Lung (tissue), 12 donors: ENCODE results near the gene PHLPP1. TPM values are rescaled to one million over a fixed set of nuclear protein-coding genes. Genes with fewer than 3 reads are reported as not detected.

ENCODE experiments used
- ATAC-seq: fragments of 200-7000 bp; cut with Tn5 transposase; one replicate; pipeline ENCODE4 v1.9.1; 2020; ENCODE audit warnings: moderate number of reproducible peaks; ENCODE audit not compliant: insufficient read depth, low FRiP score
- DNase-seq, 3 donors: peaks; one replicate each; pipeline ENCODE4 v3.0.0-alpha.2; 2013 to 2017
- H3K27ac ChIP-seq, 2 donors: one replicate each; pipeline ENCODE4 v1.5.1; 2013; ENCODE audit warnings: mild to moderate bottlenecking in 2 of 2, moderate library complexity in 2 of 2, control low read depth in 1 of 2, inconsistent platforms in 1 of 2, low read depth in 1 of 2, low read length in 1 of 2
- H3K27me3 ChIP-seq, 3 donors: one replicate each; pipeline ENCODE4 v1.5.1; 2013; ENCODE audit warnings: low read length in 2 of 3; ENCODE audit not compliant: control insufficient read depth in 3 of 3, insufficient read depth in 3 of 3
- H3K36me3 ChIP-seq, 4 donors: one replicate each; pipeline ENCODE4 v1.5.1; 2013; ENCODE audit warnings: low read length in 4 of 4, mild to moderate bottlenecking in 1 of 4, moderate library complexity in 1 of 4; ENCODE audit not compliant: control insufficient read depth in 4 of 4, insufficient read depth in 4 of 4
- H3K4me1 ChIP-seq, 5 donors: one replicate each; pipeline ENCODE4 v1.5.1; 2013; ENCODE audit warnings: low read length in 5 of 5, mild to moderate bottlenecking in 2 of 5, moderate library complexity in 1 of 5; ENCODE audit not compliant: control insufficient read depth in 5 of 5, insufficient read depth in 5 of 5
- H3K4me3 ChIP-seq: one replicate; pipeline ENCODE4 v1.5.1; 2013; ENCODE audit warnings: mild to moderate bottlenecking, control low read depth, moderate library complexity
- H3K9ac ChIP-seq, 2 donors: one replicate each; pipeline ENCODE4 v1.5.1; 2013; ENCODE audit warnings: low read length in 2 of 2, control low read depth in 1 of 2; ENCODE audit not compliant: insufficient read depth in 1 of 2
- H3K9me3 ChIP-seq, 4 donors: one replicate each; pipeline ENCODE4 v1.5.1; 2013; ENCODE audit warnings: low read length in 3 of 4, mild to moderate bottlenecking in 1 of 4, moderate library complexity in 1 of 4; ENCODE audit not compliant: control insufficient read depth in 4 of 4, insufficient read depth in 3 of 4
- CTCF ChIP-seq: IDR thresholded peaks from 2 replicates; pipeline ENCODE4 v1.5.1; 2012; ENCODE audit warnings: mild to moderate bottlenecking; ENCODE audit errors: control extremely low read depth, extremely low read depth
- WGBS, 2 donors: extraction: QIAGEN DNeasy Blood & Tissue Kit; methylation state at CpG; one replicate each; pipeline ENCODE4 v1.1.7; 2013; 5-methylcytosine and 5-hydroxymethylcytosine counted together
- polyA plus RNA-seq, 2 donors: library from polyadenylated mRNA; stranded (reverse); fragments of 200-250 nt; gene quantifications; one replicate each; pipeline ENCODE4 v1.2.1, GENCODE V29; 2013
- total RNA-seq, 2 donors: library from RNA; depleted of rRNA in 1 of 2; stranded (reverse); fragments of >200 nt in 1 of 2; gene quantifications; one replicate each; pipeline ENCODE4 v1.2.1, GENCODE V29; 2014 to 2021
- donor health status: control.
- donor health status: control.
- donor health status: Bipolar disorder and iron deficiency.
- donor health status: healthy.
- donor health status: DM: yes; HTN: yes; CAD: no.

Gene PHLPP1
- total and polyA plus RNA-seq, 4 donors = 2.3 to 29.2 (median 7.9) TPM

DNA sequence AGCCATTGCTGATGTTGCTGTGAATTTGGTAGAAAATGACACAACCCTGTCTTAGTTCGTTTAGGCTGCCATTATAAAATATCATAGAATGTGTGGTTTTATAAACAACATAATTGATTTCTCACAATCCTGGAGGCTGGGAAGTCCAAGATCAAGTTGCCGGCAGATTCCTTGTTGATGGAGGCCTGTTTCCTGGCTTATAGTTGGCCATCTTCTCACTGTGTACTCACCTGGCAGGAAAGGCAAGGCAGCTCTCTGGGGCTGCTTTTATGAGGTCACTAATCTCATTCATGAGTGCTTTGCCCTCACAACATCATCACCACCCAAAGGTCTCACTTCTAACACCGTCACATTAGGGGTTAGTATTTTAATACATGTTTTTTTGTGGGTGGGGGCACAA lies 58.4 kb downstream of the PHLPP1 start:
- Histone ChIP-seq H3K4me1 (peaks cover 0 to 5% (median 0%) of the 10 kb centered on the region in 5 donors), H3K9me3 (no peaks in the 10 kb centered on the region), H3K9ac (no peak overlapping the region), H3K27ac (no peak overlapping the region), H3K27me3 (no peaks in the 10 kb centered on the region), H3K36me3 (no peaks in the 10 kb centered on the region), H3K4me3 (no peak overlapping the region)
- ATAC-seq = no peak
- WGBS, 2 donors = 93 to 96% methylated on average over 3 of the region's 3 CpGs
- no peak for TF ChIP-seq CTCF
- no peak for DNase-seq

DNA sequence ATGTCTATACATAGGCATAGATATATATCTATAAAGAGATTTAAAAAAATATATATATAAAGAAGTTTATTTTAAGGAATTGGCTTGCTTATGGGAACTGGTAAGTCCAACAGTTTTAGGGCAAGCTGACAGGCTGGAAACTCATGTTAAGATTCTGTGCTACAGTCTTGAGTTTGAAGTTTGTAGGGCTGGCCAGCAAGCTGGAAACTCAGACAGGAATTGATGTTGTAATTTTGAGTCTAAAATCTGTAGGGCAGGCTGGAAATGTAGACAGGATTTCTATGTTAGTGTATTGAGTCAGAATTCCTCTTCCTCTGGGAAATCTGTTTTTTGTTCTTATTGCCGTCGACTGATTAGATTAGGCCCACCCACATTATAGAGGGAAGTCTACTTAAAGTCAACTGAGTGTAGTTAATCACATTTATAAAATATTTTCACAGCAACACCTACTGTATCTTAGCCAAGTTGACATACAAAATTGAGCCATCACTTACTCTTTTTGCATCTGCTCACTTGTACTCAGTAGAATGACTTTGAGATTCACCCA lies 60.8 kb downstream of the PHLPP1 start:
- H3K27ac ChIP-seq = no peak overlapping the region
- 78 to 92% methylated on average over 2 of the region's 2 CpGs for WGBS, 2 donors
- H3K9me3 ChIP-seq = no peaks in the 10 kb centered on the region
- no peak for TF ChIP-seq CTCF
- peaks cover 0 to 5% (median 0%) of the 10 kb centered on the region in 5 donors for H3K4me1 ChIP-seq
- no peak for ATAC-seq
- DNase-seq = no peak
- no peak overlapping the region for H3K4me3 ChIP-seq
- no peaks in the 10 kb centered on the region for H3K36me3 ChIP-seq
- no peaks in the 10 kb centered on the region for H3K27me3 ChIP-seq
- no peak overlapping the region for H3K9ac ChIP-seq

DNA sequence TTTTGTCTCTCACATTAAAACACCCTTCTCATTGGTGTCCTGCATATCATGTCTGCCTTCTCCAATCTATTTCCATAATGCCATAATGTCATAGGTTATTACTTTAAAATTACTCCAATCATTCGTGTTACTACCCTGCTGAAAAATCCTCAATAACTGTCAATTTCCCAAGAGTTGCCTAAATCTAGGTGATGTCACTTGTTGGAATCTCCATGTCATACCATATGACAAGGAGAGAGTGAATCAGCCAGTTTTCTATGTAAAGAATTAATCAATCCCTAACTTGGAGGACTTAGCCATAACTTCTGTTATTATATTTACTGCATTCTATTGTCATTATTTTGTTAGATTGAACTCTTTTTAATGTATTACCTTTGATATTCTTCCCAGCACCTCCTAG lies 62.5 kb downstream of the PHLPP1 start:
- peaks cover 0 to 4% (median 0%) of the 10 kb centered on the region in 5 donors for H3K4me1 ChIP-seq
- H3K27me3 ChIP-seq = no peaks in the 10 kb centered on the region

More for the DNA sequence above, 62.5 kb downstream of the PHLPP1 start:
- ATAC-seq (no peak), DNase-seq (no peak)
- Histone ChIP-seq H3K36me3 (no peaks in the 10 kb centered on the region), H3K9me3 (no peaks in the 10 kb centered on the region), H3K4me3 (no peak overlapping the region), H3K9ac (no peak overlapping the region), H3K27ac (no peak overlapping the region)
- 96 to 98% methylated on average over 1 of the region's 1 CpG for WGBS, 2 donors
- no peak for TF ChIP-seq CTCF
